Measurements from ENCODE around the gene SIAE.

DNA sequence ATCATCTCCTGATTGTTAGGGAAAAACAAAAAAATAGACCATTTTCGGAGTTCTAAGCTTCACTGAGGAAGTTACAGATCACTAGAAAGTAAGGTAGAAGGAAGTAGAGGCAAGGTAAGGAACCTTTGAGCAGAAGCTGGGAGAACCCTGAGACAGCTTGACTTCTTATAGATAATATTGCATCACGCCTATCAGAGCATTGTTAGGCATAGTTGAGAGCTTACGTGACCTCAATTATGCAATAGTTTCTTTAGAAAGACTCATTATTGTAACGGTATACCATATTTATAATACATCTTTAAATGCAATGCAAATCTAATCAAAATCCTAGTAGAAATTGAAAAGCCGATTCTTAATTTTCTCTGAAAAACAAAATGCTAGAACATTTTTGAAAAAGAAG, 46.0 kb downstream of the SIAE start:
- TF ChIP-seq, protein P1, sequence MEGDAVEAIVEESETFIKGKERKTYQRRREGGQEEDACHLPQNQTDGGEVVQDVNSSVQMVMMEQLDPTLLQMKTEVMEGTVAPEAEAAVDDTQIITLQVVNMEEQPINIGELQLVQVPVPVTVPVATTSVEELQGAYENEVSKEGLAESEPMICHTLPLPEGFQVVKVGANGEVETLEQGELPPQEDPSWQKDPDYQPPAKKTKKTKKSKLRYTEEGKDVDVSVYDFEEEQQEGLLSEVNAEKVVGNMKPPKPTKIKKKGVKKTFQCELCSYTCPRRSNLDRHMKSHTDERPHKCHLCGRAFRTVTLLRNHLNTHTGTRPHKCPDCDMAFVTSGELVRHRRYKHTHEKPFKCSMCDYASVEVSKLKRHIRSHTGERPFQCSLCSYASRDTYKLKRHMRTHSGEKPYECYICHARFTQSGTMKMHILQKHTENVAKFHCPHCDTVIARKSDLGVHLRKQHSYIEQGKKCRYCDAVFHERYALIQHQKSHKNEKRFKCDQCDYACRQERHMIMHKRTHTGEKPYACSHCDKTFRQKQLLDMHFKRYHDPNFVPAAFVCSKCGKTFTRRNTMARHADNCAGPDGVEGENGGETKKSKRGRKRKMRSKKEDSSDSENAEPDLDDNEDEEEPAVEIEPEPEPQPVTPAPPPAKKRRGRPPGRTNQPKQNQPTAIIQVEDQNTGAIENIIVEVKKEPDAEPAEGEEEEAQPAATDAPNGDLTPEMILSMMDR (IDR thresholded peaks at IDR 0.05) = no peak
- TF ChIP-seq POLR2A (IDR thresholded peaks at IDR 0.05) (no peak), EP300 (IDR thresholded peaks at IDR 0.05) (no peak)

Measured in stomach (tissue), 4 donors.